Measurements from ENCODE around the gene IQCE.

IQCE gene

DNA sequence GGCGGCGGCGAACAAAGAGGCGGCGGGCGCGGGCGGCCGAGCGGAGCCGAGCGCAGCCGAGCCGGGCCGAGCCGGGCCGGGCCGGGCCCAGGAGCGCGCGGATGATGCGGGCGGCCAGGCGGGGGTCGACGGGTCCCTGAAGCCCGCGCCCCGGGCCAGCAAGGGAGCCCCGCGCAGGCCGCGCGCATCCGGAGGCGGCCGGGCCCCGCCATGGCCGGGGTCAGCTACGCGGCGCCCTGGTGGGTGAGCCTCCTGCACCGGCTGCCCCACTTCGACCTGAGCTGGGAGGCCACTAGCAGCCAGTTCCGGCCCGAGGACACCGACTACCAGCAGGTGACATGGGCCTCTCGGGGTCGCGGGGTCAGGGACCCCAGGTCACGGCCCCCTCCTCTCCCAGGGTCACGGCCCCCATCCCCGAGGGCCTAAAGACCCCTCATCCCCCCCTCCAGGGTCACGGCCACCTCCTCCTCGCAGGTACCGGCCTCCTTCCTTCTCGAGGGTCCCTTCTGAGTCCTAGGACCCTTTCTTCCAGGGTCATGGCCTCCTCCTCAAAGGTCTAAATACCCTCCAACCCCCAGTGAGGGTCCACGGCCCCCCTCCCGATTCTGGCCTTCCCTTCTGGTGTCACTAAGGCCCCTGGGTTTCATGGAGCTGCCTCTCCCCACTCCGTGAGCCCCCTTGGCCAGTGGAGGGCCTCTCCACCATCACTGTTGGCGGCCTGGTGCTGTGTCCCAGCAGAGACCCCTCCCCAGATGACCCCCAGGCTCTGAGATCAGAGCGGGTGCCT lies 73.4 kb downstream of the IQCE start, which contains the start of gene TTYH3:
Gene TTYH3, plus strand, starts transcription at position 41 of the 787 bp plus-strand sequence. Its CDS starts 170 bp downstream, at position 211.
- TF ChIP-seq EZH2phosphoT487 (IDR thresholded peaks at IDR 0.05; ENCODE audit: borderline replicate concordance, low read length): no peak
- TF ChIP-seq, protein P1, sequence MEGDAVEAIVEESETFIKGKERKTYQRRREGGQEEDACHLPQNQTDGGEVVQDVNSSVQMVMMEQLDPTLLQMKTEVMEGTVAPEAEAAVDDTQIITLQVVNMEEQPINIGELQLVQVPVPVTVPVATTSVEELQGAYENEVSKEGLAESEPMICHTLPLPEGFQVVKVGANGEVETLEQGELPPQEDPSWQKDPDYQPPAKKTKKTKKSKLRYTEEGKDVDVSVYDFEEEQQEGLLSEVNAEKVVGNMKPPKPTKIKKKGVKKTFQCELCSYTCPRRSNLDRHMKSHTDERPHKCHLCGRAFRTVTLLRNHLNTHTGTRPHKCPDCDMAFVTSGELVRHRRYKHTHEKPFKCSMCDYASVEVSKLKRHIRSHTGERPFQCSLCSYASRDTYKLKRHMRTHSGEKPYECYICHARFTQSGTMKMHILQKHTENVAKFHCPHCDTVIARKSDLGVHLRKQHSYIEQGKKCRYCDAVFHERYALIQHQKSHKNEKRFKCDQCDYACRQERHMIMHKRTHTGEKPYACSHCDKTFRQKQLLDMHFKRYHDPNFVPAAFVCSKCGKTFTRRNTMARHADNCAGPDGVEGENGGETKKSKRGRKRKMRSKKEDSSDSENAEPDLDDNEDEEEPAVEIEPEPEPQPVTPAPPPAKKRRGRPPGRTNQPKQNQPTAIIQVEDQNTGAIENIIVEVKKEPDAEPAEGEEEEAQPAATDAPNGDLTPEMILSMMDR (IDR thresholded peaks at IDR 0.05; ENCODE audit: low read depth, low read length, poor library complexity, severe bottlenecking): no peak
- H3K9me2 ChIP-seq (replicated peaks; ENCODE audit: control insufficient read depth, low read length): no peaks in the 10 kb centered on the region
- H3K27me3 ChIP-seq (ENCODE audit: control insufficient read depth, low read length): peaks cover 25% of the 10 kb centered on the region
- H3K36me3 ChIP-seq (ENCODE audit: control insufficient read depth, low read length): no peaks in the 10 kb centered on the region
- no peak within 1 kb of the TSS for H3K27ac ChIP-seq (ENCODE audit: low read depth, low read length)
- no peaks in the 10 kb centered on the region for H3K79me2 ChIP-seq (ENCODE audit: control insufficient read depth, low read length)
- peaks cover 28% of the 10 kb centered on the region for H3K4me1 ChIP-seq (ENCODE audit: control insufficient read depth, low read length)
- 0 out of 2 replicates have a peak, but pooled peaks cover 4% of the 10 kb centered on the region for H4K20me1 ChIP-seq (ENCODE audit: control insufficient read depth, insufficient read depth, low read depth, low read length)
- no peaks in the 10 kb centered on the region for H3K9me3 ChIP-seq (ENCODE audit: control insufficient read depth, insufficient read depth, low read length)
- H3F3A ChIP-seq (ENCODE audit: control insufficient read depth, insufficient read depth): 0 out of 2 replicates have a peak, but pooled peaks cover 4% of the 10 kb centered on the region
- H3K4me3 ChIP-seq (ENCODE audit: low read length): peak within 1 kb of the TSS; percentile 71
- H3K4me2 ChIP-seq (ENCODE audit: low read length): peak within 1 kb of the TSS; percentile 72

DNA sequence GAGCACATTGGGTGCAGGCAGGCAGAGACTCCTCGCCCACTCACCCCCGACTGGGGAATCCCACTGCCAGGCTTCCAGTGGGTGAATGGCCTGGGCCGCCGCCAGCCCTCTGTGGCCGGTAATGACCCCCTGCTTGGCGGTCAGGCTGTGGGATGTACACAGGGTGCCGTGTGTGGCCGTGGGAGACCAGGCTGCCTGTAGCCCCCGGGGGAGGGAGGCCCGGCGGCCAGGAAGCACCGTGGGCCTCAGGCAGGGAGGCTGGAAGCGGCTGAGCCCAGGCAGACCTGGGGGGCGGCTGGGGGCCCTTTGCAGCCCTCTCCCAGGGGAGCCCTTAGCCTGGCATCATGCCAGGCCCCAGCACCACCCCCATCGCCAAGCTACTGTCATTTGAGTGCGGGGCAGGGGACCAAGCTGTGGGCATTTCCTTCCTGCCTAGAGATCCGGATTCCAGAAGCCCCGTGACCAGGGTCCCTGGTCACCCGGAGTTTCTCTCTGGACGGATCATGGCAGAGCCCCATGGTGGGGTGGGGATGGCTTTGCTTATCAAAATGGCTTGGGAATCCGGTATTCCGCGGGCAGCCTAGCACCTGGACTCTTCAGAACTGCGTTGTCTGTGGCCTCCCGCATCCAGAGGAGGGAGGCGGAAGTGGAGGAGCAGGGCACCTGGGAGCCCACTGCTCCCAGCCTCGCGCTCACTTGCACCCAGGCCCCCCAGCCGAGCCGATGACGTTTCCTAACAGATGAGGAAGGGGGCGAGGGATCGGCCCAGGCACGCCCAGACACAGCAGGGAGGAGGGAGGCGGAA lies 74.2 kb downstream of the IQCE start:
- Histone ChIP-seq H3K9me3 (ENCODE audit: control insufficient read depth, insufficient read depth, low read length) (no peaks in the 10 kb centered on the region), H3K4me3 (ENCODE audit: low read length) (peak overlapping the region; percentile 71), H3K36me3 (ENCODE audit: control insufficient read depth, low read length) (no peaks in the 10 kb centered on the region), H4K20me1 (ENCODE audit: control insufficient read depth, insufficient read depth, low read depth, low read length) (0 out of 2 replicates have a peak, but pooled peaks cover 4% of the 10 kb centered on the region), H3K4me1 (ENCODE audit: control insufficient read depth, low read length) (peaks cover 36% of the 10 kb centered on the region), H3K79me2 (ENCODE audit: control insufficient read depth, low read length) (no peaks in the 10 kb centered on the region), H3K27ac (ENCODE audit: low read depth, low read length) (no peak overlapping the region), H3K27me3 (ENCODE audit: control insufficient read depth, low read length) (peaks cover 19% of the 10 kb centered on the region), H3F3A (ENCODE audit: control insufficient read depth, insufficient read depth) (0 out of 2 replicates have a peak, but pooled peaks cover 4% of the 10 kb centered on the region), H3K4me2 (ENCODE audit: low read length) (peak overlapping the region; percentile 72), H3K9me2 (replicated peaks; ENCODE audit: control insufficient read depth, low read length) (no peaks in the 10 kb centered on the region)
- TF ChIP-seq, protein P1 (IDR thresholded peaks at IDR 0.05; ENCODE audit: low read depth, low read length, poor library complexity, severe bottlenecking): no peak
- no peak for TF ChIP-seq EZH2phosphoT487 (IDR thresholded peaks at IDR 0.05; ENCODE audit: borderline replicate concordance, low read length)

DNA sequence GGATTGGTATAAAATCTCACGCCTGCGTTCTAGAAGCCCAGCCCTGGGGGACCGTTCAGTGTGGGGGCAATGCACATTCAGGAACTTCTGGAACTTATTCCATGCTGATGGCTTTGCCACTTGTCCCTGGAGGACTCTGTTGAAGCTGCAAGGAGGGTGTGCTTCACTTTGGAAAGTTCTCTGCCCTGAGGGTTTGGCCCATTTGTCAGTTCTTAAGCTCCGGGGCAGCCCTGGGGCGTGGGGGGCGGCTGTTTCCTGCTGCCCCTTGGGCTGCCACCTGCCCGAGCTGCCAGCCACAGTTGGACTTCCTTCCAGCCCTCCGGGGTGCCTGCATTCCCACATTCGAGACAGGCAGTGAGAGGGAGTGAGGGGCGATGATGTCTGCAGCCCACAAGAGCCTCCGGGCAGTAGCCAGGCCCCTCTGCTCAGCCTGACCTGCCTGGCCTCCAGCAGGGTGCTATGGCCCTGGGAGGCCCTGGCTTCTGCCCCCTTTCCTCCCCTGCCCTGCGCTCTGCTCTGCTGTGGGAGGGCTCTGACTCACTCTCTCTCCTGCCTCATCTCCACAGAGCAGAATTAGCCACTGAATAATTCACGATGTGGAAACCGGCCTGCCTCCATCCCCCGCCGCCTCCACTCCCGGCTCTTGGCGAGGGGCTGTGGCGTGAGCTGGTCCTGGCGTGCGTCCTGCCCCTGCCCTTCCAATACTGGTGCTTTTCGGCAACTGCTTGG lies 74.9 kb downstream of the IQCE start:
- H3K4me1 ChIP-seq (ENCODE audit: control insufficient read depth, low read length): peaks cover 38% of the 10 kb centered on the region
- no peaks in the 10 kb centered on the region for H3K9me2 ChIP-seq (replicated peaks; ENCODE audit: control insufficient read depth, low read length)
- H3K4me3 ChIP-seq (ENCODE audit: low read length): peak overlapping the region; percentile 71
- H3F3A ChIP-seq (ENCODE audit: control insufficient read depth, insufficient read depth): 0 out of 2 replicates have a peak, but pooled peaks cover 4% of the 10 kb centered on the region
- TF ChIP-seq EZH2phosphoT487 (IDR thresholded peaks at IDR 0.05; ENCODE audit: borderline replicate concordance, low read length): no peak
- TF ChIP-seq, protein P1 (IDR thresholded peaks at IDR 0.05; ENCODE audit: low read depth, low read length, poor library complexity, severe bottlenecking): no peak
- no peak overlapping the region for H3K27ac ChIP-seq (ENCODE audit: low read depth, low read length)
- no peaks in the 10 kb centered on the region for H3K36me3 ChIP-seq (ENCODE audit: control insufficient read depth, low read length)
- peaks cover 17% of the 10 kb centered on the region for H3K27me3 ChIP-seq (ENCODE audit: control insufficient read depth, low read length)
- H3K79me2 ChIP-seq (ENCODE audit: control insufficient read depth, low read length): no peaks in the 10 kb centered on the region
- peak overlapping the region; percentile 72 for H3K4me2 ChIP-seq (ENCODE audit: low read length)
- 0 out of 2 replicates have a peak, but pooled peaks cover 4% of the 10 kb centered on the region for H4K20me1 ChIP-seq (ENCODE audit: control insufficient read depth, insufficient read depth, low read depth, low read length)
- H3K9me3 ChIP-seq (ENCODE audit: control insufficient read depth, insufficient read depth, low read length): no peaks in the 10 kb centered on the region

All from DOHH2 (cell line).